Measurements from ENCODE around the gene SAMHD1.
A peak's percentile ranks its signal among the peaks of the same experiment; 100 is the strongest.

DNA sequence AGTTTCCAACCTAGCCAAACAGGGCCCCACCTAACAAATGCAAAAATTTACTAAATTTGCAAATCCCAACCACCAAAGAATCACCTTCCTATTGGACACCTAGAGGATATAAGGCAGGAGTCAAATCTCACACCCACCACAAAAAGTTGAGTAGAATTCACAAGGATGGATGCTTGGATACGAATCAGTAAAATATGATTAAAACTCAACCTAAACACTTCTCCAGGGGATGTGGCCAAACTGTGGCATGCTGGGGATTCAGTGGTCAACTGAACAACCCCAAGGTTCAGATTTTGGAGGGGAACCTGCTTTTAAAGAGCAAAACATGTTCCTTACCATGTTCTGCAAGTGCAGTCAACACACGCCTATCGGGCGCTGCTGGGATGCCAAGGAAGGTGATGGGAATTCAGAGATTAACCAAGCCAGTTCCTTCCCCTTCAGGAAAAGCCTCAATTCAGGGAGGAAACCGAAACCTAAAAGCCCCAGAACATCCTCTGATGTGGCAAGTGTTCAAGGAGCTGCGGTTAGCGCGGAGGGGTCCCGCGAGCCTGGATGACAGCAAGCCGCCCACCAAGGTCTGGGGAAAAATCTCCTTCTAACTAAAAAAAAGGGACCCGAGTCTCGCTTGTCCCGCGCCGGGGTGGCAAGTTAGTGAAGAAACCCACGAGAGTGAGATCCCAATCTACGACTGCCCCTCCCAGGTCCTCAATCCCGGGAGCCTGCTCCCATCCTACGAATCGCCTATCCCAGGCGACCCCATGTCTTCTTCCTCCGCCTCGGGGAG lies 902 bp downstream of the SAMHD1 start:
- TF ChIP-seq, protein P1, sequence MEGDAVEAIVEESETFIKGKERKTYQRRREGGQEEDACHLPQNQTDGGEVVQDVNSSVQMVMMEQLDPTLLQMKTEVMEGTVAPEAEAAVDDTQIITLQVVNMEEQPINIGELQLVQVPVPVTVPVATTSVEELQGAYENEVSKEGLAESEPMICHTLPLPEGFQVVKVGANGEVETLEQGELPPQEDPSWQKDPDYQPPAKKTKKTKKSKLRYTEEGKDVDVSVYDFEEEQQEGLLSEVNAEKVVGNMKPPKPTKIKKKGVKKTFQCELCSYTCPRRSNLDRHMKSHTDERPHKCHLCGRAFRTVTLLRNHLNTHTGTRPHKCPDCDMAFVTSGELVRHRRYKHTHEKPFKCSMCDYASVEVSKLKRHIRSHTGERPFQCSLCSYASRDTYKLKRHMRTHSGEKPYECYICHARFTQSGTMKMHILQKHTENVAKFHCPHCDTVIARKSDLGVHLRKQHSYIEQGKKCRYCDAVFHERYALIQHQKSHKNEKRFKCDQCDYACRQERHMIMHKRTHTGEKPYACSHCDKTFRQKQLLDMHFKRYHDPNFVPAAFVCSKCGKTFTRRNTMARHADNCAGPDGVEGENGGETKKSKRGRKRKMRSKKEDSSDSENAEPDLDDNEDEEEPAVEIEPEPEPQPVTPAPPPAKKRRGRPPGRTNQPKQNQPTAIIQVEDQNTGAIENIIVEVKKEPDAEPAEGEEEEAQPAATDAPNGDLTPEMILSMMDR (IDR thresholded peaks at IDR 0.05), result peak in 1 of 6 experiments; percentile 10
- TF ChIP-seq POLR2A (IDR thresholded peaks at IDR 0.05) (no peak), POLR2AphosphoS5 (IDR thresholded peaks at IDR 0.05) (peak; percentile 5 to 46), EP300 (IDR thresholded peaks at IDR 0.05) (no peak)
